SHP77 treated with DMSO at 0.1 percent for 48 hours (cell line): ENCODE measurements around the gene RSBN1L.

Experiments
- DNase-seq: peaks from one replicate; lab custom pipeline; 2025; lab: John Stamatoyannopoulos, UW

RSBN1L gene

GRCh38 chr7:77808517-77808916, 112.3 kb downstream of the RSBN1L start:
- DNase-seq: no peak

DNA sequence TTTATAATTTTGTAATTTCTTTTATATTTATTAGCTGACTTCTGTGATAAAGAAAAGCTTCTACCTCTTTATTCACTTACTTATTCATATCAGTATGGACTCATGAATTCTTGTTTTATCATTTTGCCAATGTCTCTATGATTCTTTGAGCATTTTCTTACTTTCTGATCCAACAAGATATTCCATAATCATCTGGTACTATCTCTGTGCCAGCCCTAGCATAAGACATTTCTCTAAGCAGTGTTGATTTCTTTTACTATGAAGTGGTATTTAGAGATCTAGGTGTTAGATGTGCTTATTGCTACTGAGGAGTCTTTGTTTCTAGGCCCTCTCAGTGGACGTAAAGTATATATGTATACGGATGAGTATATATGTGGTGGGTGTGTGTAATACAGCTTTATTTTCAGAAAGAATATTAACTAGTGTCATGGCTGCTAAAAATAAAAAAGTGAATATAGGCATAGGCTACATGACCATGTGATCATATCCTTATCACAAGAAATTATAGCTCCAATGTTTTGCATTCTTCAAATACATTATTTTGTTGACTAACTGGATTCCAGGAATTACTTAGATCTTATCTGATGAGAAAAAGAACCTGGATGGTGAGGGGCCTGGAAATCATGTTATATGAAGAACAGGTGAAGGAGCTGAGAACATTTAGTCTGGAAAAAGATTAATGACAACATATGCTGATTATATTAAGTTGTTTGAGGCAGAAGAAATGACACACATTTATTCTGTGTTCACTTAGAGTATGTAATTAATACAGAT, 115.4 kb downstream of the RSBN1L start:
- no peak for DNase-seq

GRCh38 chr7:77812290-77812685, 116.0 kb downstream of the RSBN1L start:
- DNase-seq: no peak

DNA sequence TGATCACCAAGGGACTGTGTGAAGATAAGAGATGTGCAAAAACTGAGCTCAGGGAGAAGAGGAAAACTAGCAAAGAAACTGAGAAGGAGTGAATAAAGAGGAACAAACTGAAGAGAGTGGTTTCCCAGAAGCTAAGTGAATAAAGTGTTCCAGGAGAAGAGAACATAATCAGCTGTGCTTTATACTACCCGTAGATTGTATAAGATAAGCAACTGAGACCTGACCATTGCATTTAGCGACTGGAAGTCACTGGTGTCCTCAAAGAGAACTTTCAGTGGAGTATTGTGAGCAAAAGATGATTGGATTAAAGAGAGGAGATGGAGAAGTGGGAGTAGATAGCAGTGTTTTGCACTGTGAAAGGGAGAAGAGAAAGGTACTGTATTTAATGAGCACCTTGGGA, 116.9 kb downstream of the RSBN1L start:
- DNase-seq: no peak

DNA sequence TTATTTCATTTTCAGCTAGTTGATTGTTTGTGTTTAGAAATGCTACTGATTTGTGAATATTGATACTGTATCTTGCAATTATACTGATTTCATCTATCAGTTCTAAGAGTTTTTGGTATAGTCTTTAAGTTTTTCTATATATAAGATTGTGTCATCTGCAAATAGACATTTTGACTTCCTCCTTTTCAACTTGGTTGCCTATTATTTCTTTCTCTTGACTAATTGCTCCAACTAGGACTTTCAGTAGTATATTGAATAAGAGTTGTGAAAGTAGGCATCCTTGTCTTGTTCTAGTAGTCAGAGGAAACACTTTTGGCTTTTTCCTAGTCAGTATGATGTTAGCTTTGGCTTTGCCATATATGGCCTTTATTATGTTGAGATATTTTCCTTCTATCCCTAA, 122.8 kb downstream of the RSBN1L start:
- no peak for DNase-seq

GRCh38 chr7:77820967-77821366, 124.7 kb downstream of the RSBN1L start:
- DNase-seq: no peak

GRCh38 chr7:77822269-77822668, 126.0 kb downstream of the RSBN1L start:
- no peak for DNase-seq

GRCh38 chr7:77823787-77824186, 127.5 kb downstream of the RSBN1L start:
- no peak for DNase-seq

DNA sequence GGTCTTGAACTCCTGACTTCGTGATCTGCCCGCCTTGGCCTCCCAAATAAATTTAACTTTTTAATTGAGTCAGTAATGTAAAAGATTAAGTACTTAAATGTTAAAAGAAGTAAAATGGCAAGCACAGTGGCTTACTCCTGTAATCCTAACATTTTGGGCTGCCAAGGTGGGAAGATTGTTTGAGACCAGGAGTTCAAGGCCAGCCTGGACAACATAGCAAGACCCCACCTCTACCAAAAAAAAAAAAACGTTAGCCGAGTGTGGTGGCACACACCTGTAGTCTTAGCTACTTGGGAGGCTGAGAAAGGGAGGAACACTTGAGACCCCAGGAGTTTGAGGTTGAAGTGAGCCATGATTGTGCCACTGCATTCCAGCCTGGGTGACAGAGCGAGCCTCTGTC, 128.4 kb downstream of the RSBN1L start:
- DNase-seq: no peak

- DNase-seq: no peak
Measured at GRCh38 chr7:77825131-77825530, 128.9 kb downstream of the RSBN1L start.

- no peak for DNase-seq
Measured at GRCh38 chr7:77826300-77826699, 130.0 kb downstream of the RSBN1L start.

- DNase-seq: no peak
Measured at GRCh38 chr7:77827999-77828398, 131.7 kb downstream of the RSBN1L start.

DNA sequence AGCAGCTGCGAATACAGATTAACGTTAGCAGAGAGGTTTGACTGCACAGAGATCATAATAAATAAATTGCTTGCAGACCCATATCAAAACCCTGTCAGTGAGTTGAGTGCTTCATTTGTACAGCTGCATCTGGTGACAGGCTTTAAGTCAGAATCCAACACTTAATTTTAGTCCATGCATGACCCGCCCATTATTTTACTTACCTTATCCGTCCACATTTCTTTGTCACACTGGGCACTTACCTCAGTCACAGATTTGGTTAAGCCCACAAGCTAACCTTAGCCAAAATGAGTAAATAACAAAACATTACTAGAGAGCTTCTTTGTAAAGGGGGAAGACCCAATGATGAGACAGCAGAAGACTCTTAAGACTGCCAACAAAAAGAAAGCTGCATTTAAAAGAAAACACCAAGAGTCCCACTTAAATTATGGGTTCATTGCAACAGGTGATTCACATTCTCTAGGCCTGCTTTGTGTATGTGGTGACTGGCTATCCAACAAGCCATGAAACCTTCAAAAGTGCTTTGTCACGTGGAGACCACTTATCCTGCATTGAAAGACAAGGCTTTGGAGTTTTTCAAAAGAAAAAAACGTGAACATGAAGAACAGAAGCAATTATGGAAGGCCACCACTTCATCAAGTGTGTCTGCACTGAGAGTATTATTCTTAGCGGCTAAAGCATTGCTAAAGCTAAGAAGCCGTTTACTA, 134.5 kb downstream of the RSBN1L start:
- DNase-seq: peak; percentile 86

DNA sequence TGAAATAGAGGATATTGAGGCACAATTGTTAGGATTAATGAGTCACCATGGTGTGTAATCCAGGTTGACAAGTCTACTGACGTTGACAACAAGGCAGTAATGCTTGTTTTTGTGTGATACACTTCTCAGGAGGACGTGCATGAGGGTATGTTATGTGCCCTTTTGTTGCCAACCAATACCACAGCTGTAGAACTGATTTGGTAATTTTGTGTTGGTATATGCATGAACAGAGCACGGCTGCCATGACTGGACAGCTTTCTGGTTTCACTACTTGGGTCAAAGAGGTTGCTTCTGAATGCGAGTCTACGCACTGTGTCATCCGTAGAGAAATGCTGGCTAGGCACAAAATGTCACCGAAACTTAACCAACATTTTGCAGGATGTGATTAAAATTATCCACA, 135.2 kb downstream of the RSBN1L start:
- no peak for DNase-seq

DNA sequence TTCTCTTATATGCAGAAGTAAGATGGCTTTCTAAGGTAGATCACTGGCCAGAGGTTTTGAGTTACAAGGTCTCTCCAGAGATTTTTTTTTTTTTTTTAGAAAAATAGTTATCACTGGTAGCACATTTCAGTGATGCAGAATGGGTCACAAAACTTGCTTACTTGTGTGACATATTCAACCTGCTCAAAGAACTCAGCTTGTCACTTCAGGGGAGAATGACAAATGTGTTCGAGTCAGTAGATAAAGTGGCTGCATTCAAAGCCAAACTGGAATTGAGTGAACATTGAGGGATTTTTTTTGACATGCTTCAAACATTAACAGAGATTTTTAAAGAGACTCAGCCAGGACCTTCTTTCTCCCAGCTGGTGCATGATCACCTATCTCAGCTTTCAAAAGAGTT, 135.7 kb downstream of the RSBN1L start:
- DNase-seq: no peak
